Liver (tissue), 9 donors: Measurements from ENCODE around the gene INHBB. TPM values are rescaled to one million over a fixed set of nuclear protein-coding genes. Genes with fewer than 3 reads are reported as not detected.

Experiments used
- DNase-seq: peaks from one replicate; pipeline ENCODE4 v3.0.0-alpha.2; 2017; ENCODE audit warnings: low spot score
- H3K27ac ChIP-seq, 2 donors: one replicate each; pipeline ENCODE4 v1.7.0; 2013; ENCODE audit warnings: inconsistent platforms in 2 of 2, low read length in 2 of 2, control low read depth in 1 of 2, low read depth in 1 of 2, mild to moderate bottlenecking in 1 of 2
- H3K27me3 ChIP-seq, 4 donors: one replicate each; pipeline versions ENCODE4 v1.6.1 to v1.7.0; 2013; ENCODE audit warnings: low read length in 3 of 4, inconsistent platforms in 1 of 4, mild to moderate bottlenecking in 1 of 4, moderate library complexity in 1 of 4; ENCODE audit not compliant: control insufficient read depth in 4 of 4, insufficient read depth in 4 of 4
- H3K36me3 ChIP-seq, 4 donors: one replicate each; pipeline versions ENCODE4 v1.6.1 to v1.7.0; 2013; ENCODE audit warnings: low read length in 3 of 4, mild to moderate bottlenecking in 3 of 4, low read depth in 1 of 4, moderate library complexity in 1 of 4; ENCODE audit not compliant: control insufficient read depth in 4 of 4, insufficient read depth in 3 of 4
- H3K4me1 ChIP-seq, 4 donors: one replicate each; pipeline versions ENCODE4 v1.6.1 to v1.7.0; 2013; ENCODE audit warnings: low read length in 3 of 4, mild to moderate bottlenecking in 3 of 4, moderate library complexity in 1 of 4; ENCODE audit not compliant: control insufficient read depth in 4 of 4, insufficient read depth in 4 of 4
- H3K4me3 ChIP-seq, 3 donors: one replicate each; pipeline versions ENCODE4 v1.6.1 to v1.7.0; 2013; ENCODE audit warnings: low read length in 3 of 3, control low read depth in 1 of 3, low read depth in 1 of 3, mild to moderate bottlenecking in 1 of 3
- H3K9ac ChIP-seq, 2 donors: one replicate each; pipeline ENCODE4 v1.7.0; 2013; ENCODE audit warnings: low read length in 2 of 2, mild to moderate bottlenecking in 2 of 2, moderate library complexity in 2 of 2, control low read depth in 1 of 2, low read depth in 1 of 2
- H3K9me3 ChIP-seq, 4 donors: one replicate each; pipeline versions ENCODE4 v1.6.1 to v1.7.0; 2013; ENCODE audit warnings: low read length in 3 of 4; ENCODE audit not compliant: control insufficient read depth in 4 of 4
- EGR1 ChIP-seq, 2 donors: IDR thresholded peaks; 2 replicates each; pipeline ENCODE4 v1.6.1; 2016 to 2018; ENCODE audit warnings: antibody characterized with exemption in 2 of 2, low read depth in 2 of 2
- FOXA1 ChIP-seq: IDR thresholded peaks from 2 replicates; pipeline ENCODE4 v1.6.1; 2016; ENCODE audit warnings: antibody characterized with exemption
- GABPA ChIP-seq, 2 donors: IDR thresholded peaks in 1 of 2; conservative IDR thresholded peaks in 1 of 2; 2 replicates each; pipeline ENCODE4 v1.6.1; 2016; ENCODE audit warnings: antibody characterized with exemption in 2 of 2, mild to moderate bottlenecking in 1 of 2, moderate library complexity in 1 of 2
- HNF4A ChIP-seq, 2 donors: conservative IDR thresholded peaks; 2 replicates each; pipeline ENCODE4 v1.6.1; 2016; ENCODE audit warnings: antibody characterized with exemption in 2 of 2, mild to moderate bottlenecking in 2 of 2
- HNF4G ChIP-seq: IDR thresholded peaks from 2 replicates; pipeline ENCODE4 v1.6.1; 2016; ENCODE audit warnings: antibody characterized with exemption
- JUND ChIP-seq, 2 donors: IDR thresholded peaks; 2 replicates each; pipeline ENCODE4 v1.6.1; 2016; ENCODE audit warnings: antibody characterized with exemption in 2 of 2
- NR2F2 ChIP-seq: IDR thresholded peaks from 2 replicates; pipeline ENCODE4 v1.6.1; 2016; ENCODE audit warnings: antibody characterized with exemption
- RAD21 ChIP-seq, 2 donors: IDR thresholded peaks; 2 replicates each; pipeline ENCODE4 v1.6.1; 2016; ENCODE audit warnings: antibody characterized with exemption in 2 of 2, mild to moderate bottlenecking in 2 of 2
- RXRA ChIP-seq, 2 donors: IDR thresholded peaks; 2 replicates each; pipeline ENCODE4 v1.6.1; 2017 to 2018; ENCODE audit warnings: antibody characterized with exemption in 2 of 2, mild to moderate bottlenecking in 1 of 2
- SP1 ChIP-seq: IDR thresholded peaks from 2 replicates; pipeline ENCODE4 v1.6.1; 2018; ENCODE audit warnings: antibody characterized with exemption, mild to moderate bottlenecking
- TAF1 ChIP-seq: conservative IDR thresholded peaks from 2 replicates; pipeline ENCODE4 v1.6.1; 2016; ENCODE audit warnings: antibody characterized with exemption, mild to moderate bottlenecking
- YY1 ChIP-seq: IDR thresholded peaks from 2 replicates; pipeline ENCODE4 v1.6.1; 2016; ENCODE audit warnings: antibody characterized with exemption, mild to moderate bottlenecking
- WGBS: extraction: QIAGEN DNeasy Blood & Tissue Kit; methylation state at CpG from one replicate; pipeline ENCODE4 v1.1.7; 2013; 5-methylcytosine and 5-hydroxymethylcytosine counted together
- polyA plus RNA-seq, 2 donors: library from polyadenylated mRNA; stranded (reverse) in 1 of 2; unstranded in 1 of 2; fragments of 200-250 nt in 1 of 2; fragments of >200 nt in 1 of 2; fragmentation: Nextera tagmentation in 1 of 2; extraction: Ambion mirVana in 1 of 2; gene quantifications; one replicate each; pipeline versions ENCODE4 v1.2.1 to v1.2.3, GENCODE V29; 2013 to 2015
- total RNA-seq, 2 donors: library from RNA; depleted of rRNA; stranded (reverse); fragments of >200 nt; gene quantifications; one replicate each; pipeline ENCODE4 v1.2.3, GENCODE V29; 2014
- TF ChIP-seq, protein P1 (sequence below): IDR thresholded peaks from 2 replicates; pipeline ENCODE4 v1.6.1; 2016; ENCODE audit warnings: antibody characterized with exemption
- TF ChIP-seq, protein P2 (sequence below): IDR thresholded peaks from 2 replicates; pipeline ENCODE4 v1.6.1; 2016; ENCODE audit warnings: antibody characterized with exemption
- TF ChIP-seq, protein P3 (sequence below): fragments of 150-350 bp; IDR thresholded peaks from 2 replicates; pipeline ENCODE4 v1.5.1; 2017; ENCODE audit warnings: improper control_type of control experiment, low read depth, low read length; ENCODE audit not compliant: missing input control
- TF ChIP-seq, protein P4 (sequence below): IDR thresholded peaks from 2 replicates; pipeline ENCODE4 v1.6.1; 2016; ENCODE audit warnings: antibody characterized with exemption, mild to moderate bottlenecking
- donor health status: healthy.
- donor health status: healthy.
- donor health status: healthy.
- donor health status: healthy.
- donor health status: healthy.

INHBB gene
- total and polyA plus RNA-seq, 4 donors = 0.36 to 7.4 (median 2.1) TPM

DNA sequence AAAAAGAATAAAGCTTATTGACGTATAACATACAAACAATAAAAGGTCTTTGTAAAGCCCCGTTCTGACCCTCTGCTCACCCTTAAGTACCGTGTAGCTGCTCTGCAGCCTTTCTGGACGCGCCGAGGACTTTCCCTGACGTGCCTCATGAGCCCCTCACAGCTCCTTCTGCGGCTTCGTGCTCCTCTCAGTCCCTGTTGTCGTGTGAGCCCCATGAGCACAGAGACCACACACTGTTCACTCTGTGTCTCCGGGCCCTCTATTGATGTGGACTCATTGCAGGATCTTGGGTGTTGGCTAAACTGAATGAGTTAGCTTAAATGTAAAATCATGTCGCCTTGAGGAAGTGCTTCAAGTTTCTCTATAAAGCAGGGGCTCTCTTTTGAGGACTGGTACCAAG lies 43.6 kb upstream of the INHBB start:
- H3K4me1 ChIP-seq = no peaks in the 10 kb centered on the region
- H3K4me3 ChIP-seq = no peak overlapping the region
- H3K27me3 ChIP-seq = no peaks in the 10 kb centered on the region
- WGBS = 93% methylated on average over 12 of the region's 12 CpGs
- H3K27ac ChIP-seq = no peak overlapping the region
- DNase-seq = no peak
- no peaks in the 10 kb centered on the region for H3K9me3 ChIP-seq
- TF ChIP-seq HNF4G (no peak), NR2F2 (no peak)
- H3K9ac ChIP-seq = no peak overlapping the region
- peaks cover 0 to 6% (median 2%) of the 10 kb centered on the region in 4 donors for H3K36me3 ChIP-seq

DNA sequence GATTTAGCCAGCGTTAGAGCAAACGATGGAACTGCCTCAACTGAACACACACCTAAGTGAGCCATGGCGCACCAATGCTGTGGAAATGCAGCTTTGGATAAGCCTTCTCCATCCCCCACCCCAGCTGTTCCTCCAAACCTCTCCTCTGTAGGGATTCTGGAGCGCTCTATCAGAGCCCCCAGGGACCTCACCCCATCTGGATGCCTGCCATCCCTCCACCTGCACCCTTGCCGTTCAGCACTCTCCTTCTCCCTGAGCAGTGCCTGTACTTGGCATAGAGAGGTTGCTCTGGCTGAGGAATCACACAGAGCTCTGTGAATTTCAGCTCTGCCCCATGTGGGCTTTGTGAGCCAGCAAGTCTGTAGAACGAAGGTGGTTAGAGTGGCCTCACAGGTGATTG lies 42.8 kb upstream of the INHBB start:
- Histone ChIP-seq H3K4me1 (no peaks in the 10 kb centered on the region), H3K36me3 (peaks cover 0 to 5% (median 2%) of the 10 kb centered on the region in 4 donors), H3K27me3 (no peaks in the 10 kb centered on the region), H3K9me3 (no peaks in the 10 kb centered on the region), H3K4me3 (no peak overlapping the region), H3K27ac (no peak overlapping the region), H3K9ac (no peak overlapping the region)
- TF ChIP-seq TAF1 = no peak
- TF ChIP-seq FOXA1 = no peak
- no peak for TF ChIP-seq GABPA (IDR thresholded peaks at IDR 0.05 in 1 of 2, conservative IDR thresholded peaks at IDR 0.05 in 1 of 2)
- TF ChIP-seq, protein P1, sequence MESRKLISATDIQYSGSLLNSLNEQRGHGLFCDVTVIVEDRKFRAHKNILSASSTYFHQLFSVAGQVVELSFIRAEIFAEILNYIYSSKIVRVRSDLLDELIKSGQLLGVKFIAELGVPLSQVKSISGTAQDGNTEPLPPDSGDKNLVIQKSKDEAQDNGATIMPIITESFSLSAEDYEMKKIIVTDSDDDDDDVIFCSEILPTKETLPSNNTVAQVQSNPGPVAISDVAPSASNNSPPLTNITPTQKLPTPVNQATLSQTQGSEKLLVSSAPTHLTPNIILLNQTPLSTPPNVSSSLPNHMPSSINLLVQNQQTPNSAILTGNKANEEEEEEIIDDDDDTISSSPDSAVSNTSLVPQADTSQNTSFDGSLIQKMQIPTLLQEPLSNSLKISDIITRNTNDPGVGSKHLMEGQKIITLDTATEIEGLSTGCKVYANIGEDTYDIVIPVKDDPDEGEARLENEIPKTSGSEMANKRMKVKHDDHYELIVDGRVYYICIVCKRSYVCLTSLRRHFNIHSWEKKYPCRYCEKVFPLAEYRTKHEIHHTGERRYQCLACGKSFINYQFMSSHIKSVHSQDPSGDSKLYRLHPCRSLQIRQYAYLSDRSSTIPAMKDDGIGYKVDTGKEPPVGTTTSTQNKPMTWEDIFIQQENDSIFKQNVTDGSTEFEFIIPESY = no peak
- no peak for TF ChIP-seq RXRA (IDR thresholded peaks at IDR 0.05)
- no peak for TF ChIP-seq EGR1 (IDR thresholded peaks at IDR 0.05; ENCODE audit: low read depth in 2 of 2)
- no peak for TF ChIP-seq HNF4A (conservative IDR thresholded peaks at IDR 0.05)
- no peak for TF ChIP-seq HNF4G
- TF ChIP-seq, protein P2, sequence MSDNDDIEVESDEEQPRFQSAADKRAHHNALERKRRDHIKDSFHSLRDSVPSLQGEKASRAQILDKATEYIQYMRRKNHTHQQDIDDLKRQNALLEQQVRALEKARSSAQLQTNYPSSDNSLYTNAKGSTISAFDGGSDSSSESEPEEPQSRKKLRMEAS = no peak
- TF ChIP-seq NR2F2 = no peak
- TF ChIP-seq, protein P3, sequence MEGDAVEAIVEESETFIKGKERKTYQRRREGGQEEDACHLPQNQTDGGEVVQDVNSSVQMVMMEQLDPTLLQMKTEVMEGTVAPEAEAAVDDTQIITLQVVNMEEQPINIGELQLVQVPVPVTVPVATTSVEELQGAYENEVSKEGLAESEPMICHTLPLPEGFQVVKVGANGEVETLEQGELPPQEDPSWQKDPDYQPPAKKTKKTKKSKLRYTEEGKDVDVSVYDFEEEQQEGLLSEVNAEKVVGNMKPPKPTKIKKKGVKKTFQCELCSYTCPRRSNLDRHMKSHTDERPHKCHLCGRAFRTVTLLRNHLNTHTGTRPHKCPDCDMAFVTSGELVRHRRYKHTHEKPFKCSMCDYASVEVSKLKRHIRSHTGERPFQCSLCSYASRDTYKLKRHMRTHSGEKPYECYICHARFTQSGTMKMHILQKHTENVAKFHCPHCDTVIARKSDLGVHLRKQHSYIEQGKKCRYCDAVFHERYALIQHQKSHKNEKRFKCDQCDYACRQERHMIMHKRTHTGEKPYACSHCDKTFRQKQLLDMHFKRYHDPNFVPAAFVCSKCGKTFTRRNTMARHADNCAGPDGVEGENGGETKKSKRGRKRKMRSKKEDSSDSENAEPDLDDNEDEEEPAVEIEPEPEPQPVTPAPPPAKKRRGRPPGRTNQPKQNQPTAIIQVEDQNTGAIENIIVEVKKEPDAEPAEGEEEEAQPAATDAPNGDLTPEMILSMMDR = no peak
- TF ChIP-seq SP1 = no peak
- no peak for TF ChIP-seq RAD21 (IDR thresholded peaks at IDR 0.05)
- TF ChIP-seq, protein P4, sequence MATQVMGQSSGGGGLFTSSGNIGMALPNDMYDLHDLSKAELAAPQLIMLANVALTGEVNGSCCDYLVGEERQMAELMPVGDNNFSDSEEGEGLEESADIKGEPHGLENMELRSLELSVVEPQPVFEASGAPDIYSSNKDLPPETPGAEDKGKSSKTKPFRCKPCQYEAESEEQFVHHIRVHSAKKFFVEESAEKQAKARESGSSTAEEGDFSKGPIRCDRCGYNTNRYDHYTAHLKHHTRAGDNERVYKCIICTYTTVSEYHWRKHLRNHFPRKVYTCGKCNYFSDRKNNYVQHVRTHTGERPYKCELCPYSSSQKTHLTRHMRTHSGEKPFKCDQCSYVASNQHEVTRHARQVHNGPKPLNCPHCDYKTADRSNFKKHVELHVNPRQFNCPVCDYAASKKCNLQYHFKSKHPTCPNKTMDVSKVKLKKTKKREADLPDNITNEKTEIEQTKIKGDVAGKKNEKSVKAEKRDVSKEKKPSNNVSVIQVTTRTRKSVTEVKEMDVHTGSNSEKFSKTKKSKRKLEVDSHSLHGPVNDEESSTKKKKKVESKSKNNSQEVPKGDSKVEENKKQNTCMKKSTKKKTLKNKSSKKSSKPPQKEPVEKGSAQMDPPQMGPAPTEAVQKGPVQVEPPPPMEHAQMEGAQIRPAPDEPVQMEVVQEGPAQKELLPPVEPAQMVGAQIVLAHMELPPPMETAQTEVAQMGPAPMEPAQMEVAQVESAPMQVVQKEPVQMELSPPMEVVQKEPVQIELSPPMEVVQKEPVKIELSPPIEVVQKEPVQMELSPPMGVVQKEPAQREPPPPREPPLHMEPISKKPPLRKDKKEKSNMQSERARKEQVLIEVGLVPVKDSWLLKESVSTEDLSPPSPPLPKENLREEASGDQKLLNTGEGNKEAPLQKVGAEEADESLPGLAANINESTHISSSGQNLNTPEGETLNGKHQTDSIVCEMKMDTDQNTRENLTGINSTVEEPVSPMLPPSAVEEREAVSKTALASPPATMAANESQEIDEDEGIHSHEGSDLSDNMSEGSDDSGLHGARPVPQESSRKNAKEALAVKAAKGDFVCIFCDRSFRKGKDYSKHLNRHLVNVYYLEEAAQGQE = no peak
- TF ChIP-seq YY1 = no peak
- TF ChIP-seq JUND (IDR thresholded peaks at IDR 0.05) = no peak
- no peak for DNase-seq
- 90% methylated on average over 6 of the region's 6 CpGs for WGBS
